NCI-H2227 (cell line): ENCODE data around the gene SCPEP1.

Experiments used
- DNase-seq: peaks from one replicate; lab custom pipeline; 2025; ENCODE audit not compliant: unreplicated experiment; lab: John Stamatoyannopoulos, UW

SCPEP1 gene

GRCh38 chr17:56994009-56994792 lies 16.3 kb downstream of the SCPEP1 start:
- no peak for DNase-seq

- DNase-seq, result no peak
These were observed 17.8 kb downstream of the SCPEP1 start for GRCh38 chr17:56995766-56996165.

GRCh38 chr17:56997313-56997712 lies 19.4 kb downstream of the SCPEP1 start:
- no peak for DNase-seq

- DNase-seq, result no peak
These were observed 23.6 kb downstream of the SCPEP1 start for GRCh38 chr17:57001541-57001940.

GRCh38 chr17:57002904-57003303 lies 25.0 kb downstream of the SCPEP1 start:
- DNase-seq, result no peak

- DNase-seq, result peak; percentile 10
These were observed 27.1 kb downstream of the SCPEP1 start for GRCh38 chr17:57004944-57005579.

GRCh38 chr17:57006040-57006439 lies 28.1 kb downstream of the SCPEP1 start:
- DNase-seq, result no peak

- no peak for DNase-seq
These were observed 31.0 kb downstream of the SCPEP1 start for GRCh38 chr17:57008958-57009357.

- DNase-seq, result peak; percentile 76
These were observed 32.0 kb downstream of the SCPEP1 start for GRCh38 chr17:57009737-57010445.

GRCh38 chr17:57010487-57010886 lies 32.6 kb downstream of the SCPEP1 start:
- no peak for DNase-seq

- DNase-seq, result no peak
These were observed 33.6 kb downstream of the SCPEP1 start for GRCh38 chr17:57011491-57012015.

GRCh38 chr17:57016071-57016763 lies 38.3 kb downstream of the SCPEP1 start:
- no peak for DNase-seq

- no peak for DNase-seq
These were observed 38.8 kb downstream of the SCPEP1 start for GRCh38 chr17:57016764-57017116.

GRCh38 chr17:57017625-57018024 lies 39.7 kb downstream of the SCPEP1 start:
- DNase-seq, result no peak

- DNase-seq, result no peak
These were observed 42.3 kb downstream of the SCPEP1 start for GRCh38 chr17:57020208-57020607.

- DNase-seq, result no peak
These were observed 43.5 kb downstream of the SCPEP1 start for GRCh38 chr17:57021226-57021940.

GRCh38 chr17:57025876-57026275 lies 47.9 kb downstream of the SCPEP1 start:
- DNase-seq, result no peak

GRCh38 chr17:57027852-57028251 lies 49.9 kb downstream of the SCPEP1 start:
- no peak for DNase-seq

GRCh38 chr17:57032343-57032742 lies 54.4 kb downstream of the SCPEP1 start:
- DNase-seq, result peak; percentile 44

- no peak for DNase-seq
These were observed 55.4 kb downstream of the SCPEP1 start for GRCh38 chr17:57033296-57033695.
